Stomach (tissue), 9 donors: ENCODE data around the gene MCMBP. TPM values are rescaled to one million over a fixed set of nuclear protein-coding genes. Genes with fewer than 3 reads are reported as not detected.

Source experiments
- DNase-seq, 2 donors: peaks; one replicate each; pipeline versions ENCODE4 v3.0.0 to v3.0.0-alpha.2; 2013 to 2019
- H3K27ac ChIP-seq, 5 donors: fragments of 200-600 bp in 4 of 5; sonication (generic) in 4 of 5; one replicate each; pipeline ENCODE4 v1.5.1; 2013 to 2019; ENCODE audit warnings: mild to moderate bottlenecking in 1 of 5, moderate library complexity in 1 of 5
- H3K27me3 ChIP-seq, 3 donors: fragments of 200-600 bp; sonication (generic); one replicate each; pipeline ENCODE4 v1.5.1; 2017 to 2019; ENCODE audit warnings: mixed run types in 1 of 3
- H3K36me3 ChIP-seq, 4 donors: fragments of 200-600 bp; sonication (generic); 1 replicate in 3 of 4; 2 replicates in 1 of 4; pipeline ENCODE4 v1.5.1; 2016 to 2019
- H3K4me1 ChIP-seq, 4 donors: fragments of 200-600 bp; sonication (generic); one replicate each; pipeline ENCODE4 v1.5.1; 2016 to 2019
- H3K4me3 ChIP-seq, 4 donors: fragments of 200-600 bp; sonication (generic) in 3 of 4; one replicate each; pipeline ENCODE4 v1.5.1; 2016 to 2019; ENCODE audit warnings: mild to moderate bottlenecking in 1 of 4
- H3K9me3 ChIP-seq, 4 donors: fragments of 200-600 bp; sonication (generic); one replicate each; pipeline ENCODE4 v1.5.1; 2016 to 2019
- CTCF ChIP-seq, 7 experiments: fragments of 450-650 bp in 4 of 7; fragments of 200-600 bp in 3 of 7; sonication (generic) in 3 of 7; IDR thresholded peaks; one replicate each; pipeline ENCODE4 v1.5.1; 2016 to 2019; ENCODE audit warnings: antibody characterized with exemption in 7 of 7, control low read depth in 2 of 7, mild to moderate bottlenecking in 1 of 7
- EP300 ChIP-seq: sonication (generic); formaldehyde crosslinking; IDR thresholded peaks from one replicate; pipeline ENCODE4 v1.6.1; 2017; ENCODE audit warnings: antibody characterized with exemption
- POLR2A ChIP-seq, 4 donors: fragments of 450-650 bp; IDR thresholded peaks; one replicate each; pipeline ENCODE4 v1.6.1; 2016; ENCODE audit warnings: antibody characterized with exemption in 4 of 4, control low read depth in 2 of 4, mild to moderate bottlenecking in 1 of 4, moderate library complexity in 1 of 4
- POLR2AphosphoS5 ChIP-seq, 3 donors: sonication (generic); formaldehyde crosslinking; IDR thresholded peaks; one replicate each; pipeline ENCODE4 v1.6.1; 2016; ENCODE audit warnings: antibody characterized with exemption in 3 of 3
- WGBS, 5 donors: extraction: QIAGEN DNeasy Blood & Tissue Kit in 3 of 5; methylation state at CpG; one replicate each; pipeline versions ENCODE4 v1.1.5 to v1.1.7; 2013 to 2018; 5-methylcytosine and 5-hydroxymethylcytosine counted together
- intact Hi-C: fragments of 100-400 bp; cut with DNase I; formaldehyde crosslinking; loops from one replicate; pipeline ENCODE4 v1.15.1; 2023; ENCODE audit warnings: low total_unique reads
- polyA plus RNA-seq, 3 donors: library from polyadenylated mRNA; stranded (reverse); fragments of 200-250 nt; gene quantifications; one replicate each; pipeline ENCODE4 v1.2.3, GENCODE V29; 2013
- total RNA-seq, 5 donors: library from RNA; depleted of rRNA; stranded (reverse); fragments of >200 nt; gene quantifications; one replicate each; pipeline versions ENCODE4 v1.1.0 to v1.2.3, GENCODE V29; 2014 to 2016
- donor health status: healthy with polysubstance abuse.
- donor health status: Bipolar disorder and iron deficiency.
- donor health status: healthy.

Gene MCMBP
- total and polyA plus RNA-seq, 8 donors = 17.5 to 88.9 (median 30.9) TPM

GRCh38 chr10:119821182-119821581 is 51.5 kb downstream of the MCMBP start:
- Histone ChIP-seq H3K27me3 (no peaks in the 10 kb centered on the region), H3K4me1 (peaks cover 0 to 13% (median 0%) of the 10 kb centered on the region in 4 donors), H3K4me3 (no peak overlapping the region), H3K36me3 (peaks cover 0 to 34% (median 27%) of the 10 kb centered on the region in 4 donors), H3K9me3 (no peaks in the 10 kb centered on the region), H3K27ac (no peak overlapping the region)
- DNase-seq = no peak
- WGBS, 5 donors = 43 to 62% (median 51%) methylated on average over 4 of the region's 4 CpGs
- TF ChIP-seq EP300 (no peak), CTCF (IDR thresholded peaks at IDR 0.05) (no peak), POLR2AphosphoS5 (IDR thresholded peaks at IDR 0.05) (no peak), POLR2A (IDR thresholded peaks at IDR 0.05) (no peak)
- intact Hi-C loops = no loop called here

GRCh38 chr10:119818889-119819270 is 53.8 kb downstream of the MCMBP start:
- Histone ChIP-seq H3K27ac (peak overlapping the region in 1 of 5 donors; percentile 40), H3K27me3 (no peaks in the 10 kb centered on the region), H3K4me3 (peak overlapping the region; percentile 27 to 38 (median 35)), H3K4me1 (peaks cover 0 to 13% (median 0%) of the 10 kb centered on the region in 4 donors), H3K36me3 (peaks cover 0 to 47% (median 39%) of the 10 kb centered on the region in 4 donors), H3K9me3 (no peaks in the 10 kb centered on the region)
- 52 to 63% (median 59%) methylated on average over 10 of the region's 10 CpGs for WGBS, 5 donors
- peak in 1 of 2 donors; percentile 54 for DNase-seq
- intact Hi-C loops = no loop called here
- no peak for TF ChIP-seq POLR2A (IDR thresholded peaks at IDR 0.05)
- TF ChIP-seq POLR2AphosphoS5 (IDR thresholded peaks at IDR 0.05) = no peak
- no peak for TF ChIP-seq EP300
- TF ChIP-seq CTCF (IDR thresholded peaks at IDR 0.05) = no peak

DNA sequence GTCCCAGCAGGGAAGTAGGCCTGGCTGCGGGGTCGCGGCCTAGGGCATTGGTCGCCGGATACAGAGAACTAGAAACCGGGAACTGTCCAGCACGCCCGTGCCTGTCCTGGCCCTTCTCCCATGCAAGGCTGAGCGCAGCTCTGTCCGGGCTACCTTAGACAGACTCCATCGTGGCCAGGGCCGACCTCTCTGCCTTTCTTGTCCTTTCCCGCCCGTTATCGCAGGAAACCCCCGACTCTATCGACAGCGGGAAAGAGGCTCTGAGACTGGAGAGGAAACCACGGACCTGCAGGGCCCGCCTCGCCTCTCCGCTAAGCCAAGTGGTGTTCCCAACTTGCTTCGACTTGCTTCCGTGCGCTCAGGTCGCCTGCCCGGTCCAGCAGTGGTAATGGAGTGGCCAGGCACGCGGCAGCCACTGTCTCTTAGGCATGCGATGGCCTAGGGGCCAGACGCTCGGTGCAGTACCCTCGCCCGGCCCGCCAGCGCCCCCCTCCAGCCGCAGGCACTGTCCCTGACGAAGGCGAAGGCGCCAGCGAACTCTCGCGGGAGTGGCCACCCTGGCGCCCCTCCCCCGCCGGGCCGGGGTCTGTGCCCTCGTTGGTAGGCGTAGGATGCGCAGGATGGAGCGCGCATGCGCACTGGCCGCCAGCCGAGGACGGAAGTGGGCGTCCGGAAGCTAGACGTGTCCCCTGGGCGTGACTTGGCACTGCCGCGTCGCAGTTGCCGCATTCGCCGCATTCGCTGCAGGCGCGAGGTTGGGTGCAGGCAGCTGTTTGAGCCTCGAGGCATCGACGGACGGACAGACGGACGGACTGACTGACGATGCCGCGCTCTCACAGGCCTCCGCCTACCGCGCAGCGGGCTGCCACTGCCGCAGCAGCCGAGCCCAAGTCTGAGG is 54.4 kb downstream of the MCMBP start:
- Histone ChIP-seq H3K36me3 (peaks cover 0 to 47% (median 33%) of the 10 kb centered on the region in 4 donors), H3K4me1 (peaks cover 0 to 13% (median 0%) of the 10 kb centered on the region in 4 donors), H3K9me3 (no peaks in the 10 kb centered on the region), H3K27ac (peak overlapping the region in 1 of 5 donors; percentile 40), H3K4me3 (peak overlapping the region; percentile 27 to 38 (median 35)), H3K27me3 (no peaks in the 10 kb centered on the region)
- 64 to 78% (median 67%) methylated on average over 76 to 84 of the region's 84 CpGs for WGBS, 5 donors
- no peak for TF ChIP-seq POLR2A (IDR thresholded peaks at IDR 0.05)
- peak in 1 of 3 donors; percentile 60 for TF ChIP-seq POLR2AphosphoS5 (IDR thresholded peaks at IDR 0.05)
- intact Hi-C loops = no loop called here
- peak; percentile 29 to 95 for DNase-seq

DNA sequence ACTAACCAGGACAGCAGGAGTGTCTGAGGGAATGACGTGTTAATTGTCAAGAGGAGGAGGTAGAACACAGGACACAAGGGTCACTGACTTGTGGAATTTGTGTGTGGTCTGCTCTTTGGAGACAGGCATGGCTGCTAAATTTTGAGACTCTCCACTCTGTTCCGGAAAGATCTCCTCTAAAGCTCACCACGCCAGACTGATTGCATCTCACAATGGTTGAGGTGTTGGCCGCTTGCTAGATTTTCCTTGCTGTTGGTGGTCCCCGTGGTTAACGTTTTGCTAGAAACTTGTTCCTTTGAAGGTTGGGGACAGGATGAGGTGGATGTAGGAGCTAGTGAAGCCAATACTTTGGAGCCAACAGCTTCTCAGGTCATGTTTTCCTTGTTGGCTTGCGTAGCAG is 57.0 kb downstream of the MCMBP start:
- Histone ChIP-seq H3K4me3 (no peak overlapping the region), H3K9me3 (no peaks in the 10 kb centered on the region), H3K4me1 (peaks cover 0 to 13% (median 0%) of the 10 kb centered on the region in 4 donors), H3K27me3 (no peaks in the 10 kb centered on the region), H3K27ac (no peak overlapping the region), H3K36me3 (peaks cover 0 to 49% (median 26%) of the 10 kb centered on the region in 4 donors)
- TF ChIP-seq EP300 = no peak
- no peak for TF ChIP-seq CTCF (IDR thresholded peaks at IDR 0.05)
- DNase-seq = no peak
- WGBS, 5 donors = 89 to 95% (median 95%) methylated on average over 7 of the region's 7 CpGs
- intact Hi-C loops = no loop called here

- Histone ChIP-seq H3K27ac (no peak overlapping the region), H3K4me3 (no peak overlapping the region), H3K4me1 (no peaks in the 10 kb centered on the region), H3K27me3 (no peaks in the 10 kb centered on the region), H3K9me3 (no peaks in the 10 kb centered on the region), H3K36me3 (peaks cover 0 to 53% (median 21%) of the 10 kb centered on the region in 4 donors)
- TF ChIP-seq CTCF (IDR thresholded peaks at IDR 0.05) (no peak), EP300 (no peak), POLR2AphosphoS5 (IDR thresholded peaks at IDR 0.05) (no peak), POLR2A (IDR thresholded peaks at IDR 0.05) (no peak)
- DNase-seq = no peak
- intact Hi-C loops = no loop called here
Measured at GRCh38 chr10:119812684-119813083, 60.0 kb downstream of the MCMBP start.
